ENCODE measurements around the gene FGD3. TPM values are rescaled to one million over a fixed set of nuclear protein-coding genes. Genes with fewer than 3 reads are reported as not detected.
A peak's percentile ranks its signal among the peaks of the same experiment; 100 is the strongest.

FGD3 gene
- total RNA-seq, 1 experiment from 2014 or later = 1.8 TPM

DNA sequence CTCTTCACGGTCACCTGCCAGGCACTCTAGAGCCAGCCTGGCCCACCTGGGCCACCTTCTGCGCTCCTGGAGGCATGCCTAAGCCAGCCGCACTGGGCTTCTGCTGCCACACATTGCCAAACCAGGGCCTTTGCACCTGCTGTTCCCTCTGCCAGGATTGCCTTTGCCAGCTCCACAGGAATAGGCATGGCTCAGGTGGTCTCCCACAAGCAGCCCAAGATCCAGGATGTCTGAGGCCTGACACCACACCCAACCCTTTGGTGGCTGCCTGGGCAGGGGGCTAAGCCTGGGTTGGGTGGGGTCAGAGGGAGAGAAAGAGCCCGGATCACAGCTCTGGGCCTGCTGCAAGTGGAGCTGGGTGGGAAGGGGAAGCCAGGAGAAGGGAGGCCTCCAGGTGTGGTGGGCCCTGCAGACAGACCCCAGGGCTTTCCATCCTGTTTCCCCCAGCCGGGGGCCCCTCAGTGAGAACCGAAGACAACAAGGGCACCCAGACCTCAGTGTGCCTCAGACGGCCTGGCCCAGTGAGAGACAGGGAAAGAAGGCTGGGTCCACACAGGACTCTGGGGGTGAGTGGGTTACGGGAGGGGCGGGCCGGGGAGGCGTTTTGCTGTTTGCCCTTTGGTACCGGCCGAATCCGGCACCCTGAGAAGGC, 110.5 kb downstream of the FGD3 start:
- Histone ChIP-seq H2BK12ac (ENCODE audit: insufficient read length, low read depth, low read length) (no peak overlapping the region), H2BK20ac (ENCODE audit: low read depth, low read length, poor library complexity, severe bottlenecking) (no peak overlapping the region), H2AK5ac (ENCODE audit: insufficient read length, low read length) (no peak overlapping the region), H3K79me1 (ENCODE audit: insufficient read depth, low read depth, low read length, poor library complexity, severe bottlenecking) (no peaks in the 10 kb centered on the region), H3K27ac (ENCODE audit: insufficient read length, low read depth, low read length) (no peak overlapping the region), H3T11ph (ENCODE audit: low read length) (no peak overlapping the region), H3K23me2 (ENCODE audit: insufficient read length, low read depth, low read length, poor library complexity, severe bottlenecking) (no peaks in the 10 kb centered on the region), H2BK15ac (ENCODE audit: low read depth, low read length) (no peak overlapping the region), H3K27me3 (ENCODE audit: insufficient read depth, low read length) (no peaks in the 10 kb centered on the region), H2AFZ (ENCODE audit: low read length) (no peak overlapping the region), H3K79me2 (ENCODE audit: insufficient read depth, low read length) (no peaks in the 10 kb centered on the region), H3K23ac (ENCODE audit: insufficient read length, low read depth, low read length) (no peak overlapping the region), H3K4me2 (ENCODE audit: insufficient read depth, insufficient read length, low read length) (peak overlapping the region; percentile 12), H3K4me1 (ENCODE audit: insufficient read depth, low read length) (no peaks in the 10 kb centered on the region), H4K5ac (ENCODE audit: insufficient read length, low read depth, low read length) (no peak overlapping the region), H3K9ac (ENCODE audit: extremely low read depth, insufficient read length, low read length) (no peak overlapping the region), H3K14ac (ENCODE audit: insufficient read depth, low read length) (no peak overlapping the region), H4K91ac (ENCODE audit: insufficient read length, low read depth, low read length) (no peak overlapping the region), H2BK5ac (ENCODE audit: insufficient read length, low read length) (no peak overlapping the region), H3K9me3 (ENCODE audit: control insufficient read depth, low read depth, low read length) (no peaks in the 10 kb centered on the region), H3K4ac (ENCODE audit: low read depth, low read length) (no peak overlapping the region), H4K20me1 (ENCODE audit: control insufficient read depth, insufficient read depth, insufficient read length) (no peaks in the 10 kb centered on the region), H4K8ac (replicated peaks; ENCODE audit: insufficient read length, low read depth, low read length) (no peak overlapping the region), H3K18ac (ENCODE audit: insufficient read length, low read depth, low read length) (no peak overlapping the region), H2BK120ac (ENCODE audit: low read depth, low read length, poor library complexity, severe bottlenecking) (no peak overlapping the region), H3K56ac (ENCODE audit: insufficient read length, low read depth, low read length) (no peak overlapping the region)
- Mint-ChIP-seq H3K36me3 (ENCODE audit: insufficient read depth in 1 of 3, low read depth in 3 of 3) (no peaks in the 10 kb centered on the region), H3K4me1 (peaks cover 54 to 63% of the 10 kb centered on the region in 2 experiments), H3K4me3 (peak overlapping the region in 1 of 2 experiments; percentile 74; a peak in 3 of 5 replicates), H3K27me3 (ENCODE audit: low read depth) (peaks cover 42% of the 10 kb centered on the region), H3K27ac (peak overlapping the region in 1 of 3 experiments; percentile 86; a peak in 1 of 7 replicates), H3K9me3 (no peaks in the 10 kb centered on the region)
- WGBS (ENCODE audit: extremely low coverage, insufficient read length, low lambda C conversion rate) = no CpG with 5 or more reads among the region's 14 CpGs
- TF ChIP-seq, protein P1, sequence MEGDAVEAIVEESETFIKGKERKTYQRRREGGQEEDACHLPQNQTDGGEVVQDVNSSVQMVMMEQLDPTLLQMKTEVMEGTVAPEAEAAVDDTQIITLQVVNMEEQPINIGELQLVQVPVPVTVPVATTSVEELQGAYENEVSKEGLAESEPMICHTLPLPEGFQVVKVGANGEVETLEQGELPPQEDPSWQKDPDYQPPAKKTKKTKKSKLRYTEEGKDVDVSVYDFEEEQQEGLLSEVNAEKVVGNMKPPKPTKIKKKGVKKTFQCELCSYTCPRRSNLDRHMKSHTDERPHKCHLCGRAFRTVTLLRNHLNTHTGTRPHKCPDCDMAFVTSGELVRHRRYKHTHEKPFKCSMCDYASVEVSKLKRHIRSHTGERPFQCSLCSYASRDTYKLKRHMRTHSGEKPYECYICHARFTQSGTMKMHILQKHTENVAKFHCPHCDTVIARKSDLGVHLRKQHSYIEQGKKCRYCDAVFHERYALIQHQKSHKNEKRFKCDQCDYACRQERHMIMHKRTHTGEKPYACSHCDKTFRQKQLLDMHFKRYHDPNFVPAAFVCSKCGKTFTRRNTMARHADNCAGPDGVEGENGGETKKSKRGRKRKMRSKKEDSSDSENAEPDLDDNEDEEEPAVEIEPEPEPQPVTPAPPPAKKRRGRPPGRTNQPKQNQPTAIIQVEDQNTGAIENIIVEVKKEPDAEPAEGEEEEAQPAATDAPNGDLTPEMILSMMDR (conservative IDR thresholded peaks at IDR 0.05) = no peak
- DNase-seq = no peak
